Measurements from ENCODE around the gene GATB.

GATB gene

DNA sequence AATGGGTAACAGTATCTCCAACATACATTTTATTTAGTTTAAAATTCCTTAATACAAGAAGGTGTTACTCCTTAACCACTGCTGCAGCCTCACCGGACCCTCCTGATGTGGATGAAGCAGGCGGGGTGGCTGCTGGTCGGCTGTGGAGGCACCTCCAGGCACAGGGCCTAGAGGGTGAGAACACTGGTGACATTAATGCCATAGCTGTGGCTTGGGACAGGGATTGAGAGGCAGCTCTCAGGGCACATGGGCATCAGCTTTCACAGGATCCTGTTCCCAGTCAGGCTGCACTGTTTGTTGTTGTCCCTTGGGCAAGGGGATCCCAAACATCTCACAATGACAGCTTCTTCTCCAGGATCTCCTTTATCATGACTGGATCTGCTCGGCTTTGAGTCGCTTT, 90.0 kb downstream of the GATB start:
- 88% methylated on average over 2 of the region's 5 CpGs for WGBS (ENCODE audit: insufficient coverage)

DNA sequence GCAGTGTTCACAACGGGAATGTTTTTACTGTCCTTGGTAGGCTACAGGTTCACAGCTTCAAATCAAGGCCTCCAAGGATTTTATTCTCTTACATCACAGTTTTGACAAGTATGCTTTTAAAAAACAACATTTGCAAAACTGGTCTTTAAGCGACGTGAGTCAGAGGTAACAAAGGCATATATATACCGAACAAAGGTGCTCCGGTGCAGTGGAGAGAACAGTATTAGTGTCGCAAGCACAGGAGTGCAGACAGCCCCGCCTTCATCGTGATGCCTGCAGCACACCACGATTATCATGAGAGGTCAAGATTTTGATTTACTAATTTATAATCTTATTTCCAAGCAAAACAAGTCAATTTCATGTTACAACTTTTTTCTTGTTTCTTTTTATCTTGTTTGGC, 90.8 kb downstream of the GATB start:
- Histone ChIP-seq H3K27ac (ENCODE audit: insufficient read depth in 1 of 2, low read depth in 1 of 2, low read length in 2 of 2, poor library complexity in 1 of 2, severe bottlenecking in 2 of 2) (no peak overlapping the region), H3K27me3 (replicated peaks in 2 of 5; ENCODE audit: control insufficient read depth in 4 of 5, insufficient read depth in 5 of 5, low read length in 4 of 5) (no peaks in the 10 kb centered on the region), H3K36me3 (ENCODE audit: control insufficient read depth in 4 of 4, insufficient read depth in 4 of 4, low read length in 3 of 4) (peaks cover 0 to 5% (median 0%) of the 10 kb centered on the region in 4 experiments), H3K4me1 (ENCODE audit: control extremely low read depth in 1 of 4, control insufficient read depth in 4 of 4, insufficient read depth in 4 of 4, low read length in 3 of 4) (peaks cover 0 to 1% (median 0%) of the 10 kb centered on the region in 4 experiments), H3K4me3 (ENCODE audit: control insufficient read depth in 1 of 7, extremely low read depth in 1 of 7, insufficient read depth in 4 of 7, low read depth in 2 of 7, low read length in 6 of 7) (no peak overlapping the region), H3K9me3 (ENCODE audit: control extremely low read depth in 1 of 5, control insufficient read depth in 4 of 5, insufficient read depth in 2 of 5, low read depth in 1 of 5, low read length in 4 of 5) (no peaks in the 10 kb centered on the region)
- 100% methylated on average over 6 of the region's 9 CpGs for WGBS (ENCODE audit: insufficient coverage)
- ChIA-PET POLR2A (no interaction called here), CTCF (no interaction called here)
- DNase-seq = no peak

More for the DNA sequence above, 90.0 kb downstream of the GATB start:
- H3K4me3 ChIP-seq (ENCODE audit: control insufficient read depth in 1 of 7, extremely low read depth in 1 of 7, insufficient read depth in 4 of 7, low read depth in 2 of 7, low read length in 6 of 7) = no peak overlapping the region
- POLR2A ChIA-PET = no interaction called here
- no peaks in the 10 kb centered on the region for H3K27me3 ChIP-seq (replicated peaks in 2 of 5; ENCODE audit: control insufficient read depth in 4 of 5, insufficient read depth in 5 of 5, low read length in 4 of 5)
- H3K4me1 ChIP-seq (ENCODE audit: control extremely low read depth in 1 of 4, control insufficient read depth in 4 of 4, insufficient read depth in 4 of 4, low read length in 3 of 4) = peaks cover 0 to 2% (median 0%) of the 10 kb centered on the region in 4 experiments
- CTCF ChIA-PET = no interaction called here
- H3K9me3 ChIP-seq (ENCODE audit: control extremely low read depth in 1 of 5, control insufficient read depth in 4 of 5, insufficient read depth in 2 of 5, low read depth in 1 of 5, low read length in 4 of 5) = no peaks in the 10 kb centered on the region
- DNase-seq = no peak
- H3K27ac ChIP-seq (ENCODE audit: insufficient read depth in 1 of 2, low read depth in 1 of 2, low read length in 2 of 2, poor library complexity in 1 of 2, severe bottlenecking in 2 of 2) = no peak overlapping the region
- peaks cover 0 to 5% (median 0%) of the 10 kb centered on the region in 4 experiments for H3K36me3 ChIP-seq (ENCODE audit: control insufficient read depth in 4 of 4, insufficient read depth in 4 of 4, low read length in 3 of 4)

DNA sequence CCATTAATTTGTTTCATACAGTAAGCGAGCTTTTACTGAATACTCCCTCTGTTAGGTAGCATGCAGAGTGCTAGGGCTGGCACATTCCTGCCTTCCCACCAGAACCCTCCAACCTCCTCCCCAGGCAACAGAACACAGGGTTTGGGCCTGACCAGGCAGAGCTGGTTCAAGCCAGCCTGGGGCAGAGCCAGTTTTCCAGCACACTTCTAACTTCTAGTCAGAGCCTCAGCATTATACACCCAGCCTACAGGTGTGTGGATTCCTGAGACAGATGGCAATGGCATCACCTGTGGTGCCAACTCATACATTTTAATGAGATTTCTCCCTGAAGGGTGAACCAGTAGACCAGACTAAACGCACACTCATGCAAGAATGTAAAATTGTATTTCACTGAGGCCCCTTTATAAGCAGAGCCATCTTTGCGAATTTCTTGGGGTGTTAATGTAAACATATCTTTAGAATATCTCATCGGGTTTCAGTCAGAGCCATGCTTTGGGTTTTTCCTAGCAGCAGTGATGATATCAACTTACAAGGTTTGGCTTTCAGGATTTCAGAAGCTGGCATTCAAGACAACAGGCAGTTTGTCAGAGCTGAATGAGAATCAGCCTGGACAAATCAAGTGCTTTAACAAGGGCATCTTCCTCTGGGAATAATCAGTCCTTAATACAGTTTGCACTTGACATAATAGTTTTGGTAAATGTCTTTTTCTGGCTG, 92.0 kb downstream of the GATB start:
- Histone ChIP-seq H3K27me3 (replicated peaks in 2 of 5; ENCODE audit: control insufficient read depth in 4 of 5, insufficient read depth in 5 of 5, low read length in 4 of 5) (no peaks in the 10 kb centered on the region), H3K4me1 (ENCODE audit: control extremely low read depth in 1 of 4, control insufficient read depth in 4 of 4, insufficient read depth in 4 of 4, low read length in 3 of 4) (no peaks in the 10 kb centered on the region), H3K36me3 (ENCODE audit: control insufficient read depth in 4 of 4, insufficient read depth in 4 of 4, low read length in 3 of 4) (peaks cover 0 to 5% (median 0%) of the 10 kb centered on the region in 4 experiments), H3K27ac (ENCODE audit: insufficient read depth in 1 of 2, low read depth in 1 of 2, low read length in 2 of 2, poor library complexity in 1 of 2, severe bottlenecking in 2 of 2) (no peak overlapping the region), H3K9me3 (ENCODE audit: control extremely low read depth in 1 of 5, control insufficient read depth in 4 of 5, insufficient read depth in 2 of 5, low read depth in 1 of 5, low read length in 4 of 5) (no peaks in the 10 kb centered on the region), H3K4me3 (ENCODE audit: control insufficient read depth in 1 of 7, extremely low read depth in 1 of 7, insufficient read depth in 4 of 7, low read depth in 2 of 7, low read length in 6 of 7) (no peak overlapping the region)
- CTCF ChIA-PET = no interaction called here
- POLR2A ChIA-PET = no interaction called here
- WGBS (ENCODE audit: insufficient coverage) = 96% methylated on average over 3 of the region's 4 CpGs
- DNase-seq = no peak

DNA sequence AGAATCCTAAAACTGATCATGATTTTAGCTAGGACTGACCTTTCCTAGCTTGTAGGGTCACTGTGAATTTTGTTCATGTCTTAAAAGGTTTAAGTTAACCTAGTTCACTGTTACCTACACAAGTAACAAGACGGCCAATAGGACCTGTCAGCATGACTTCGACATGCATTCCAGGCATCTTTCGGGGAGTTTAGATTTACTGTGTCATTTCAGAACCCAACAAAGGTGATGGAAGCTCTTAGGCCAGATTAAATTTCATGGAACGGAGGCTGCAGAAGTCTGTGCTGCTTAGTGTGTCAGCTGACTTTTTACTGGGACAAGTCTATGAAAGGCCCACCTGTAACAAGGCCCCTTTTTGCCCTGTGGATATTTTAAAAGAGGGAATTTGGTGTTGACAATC, 93.1 kb downstream of the GATB start:
- Histone ChIP-seq H3K36me3 (ENCODE audit: control insufficient read depth in 4 of 4, insufficient read depth in 4 of 4, low read length in 3 of 4) (peaks cover 0 to 5% (median 0%) of the 10 kb centered on the region in 4 experiments), H3K27me3 (replicated peaks in 2 of 5; ENCODE audit: control insufficient read depth in 4 of 5, insufficient read depth in 5 of 5, low read length in 4 of 5) (no peaks in the 10 kb centered on the region), H3K27ac (ENCODE audit: insufficient read depth in 1 of 2, low read depth in 1 of 2, low read length in 2 of 2, poor library complexity in 1 of 2, severe bottlenecking in 2 of 2) (no peak overlapping the region), H3K9me3 (ENCODE audit: control extremely low read depth in 1 of 5, control insufficient read depth in 4 of 5, insufficient read depth in 2 of 5, low read depth in 1 of 5, low read length in 4 of 5) (no peaks in the 10 kb centered on the region), H3K4me1 (ENCODE audit: control extremely low read depth in 1 of 4, control insufficient read depth in 4 of 4, insufficient read depth in 4 of 4, low read length in 3 of 4) (no peaks in the 10 kb centered on the region), H3K4me3 (ENCODE audit: control insufficient read depth in 1 of 7, extremely low read depth in 1 of 7, insufficient read depth in 4 of 7, low read depth in 2 of 7, low read length in 6 of 7) (no peak overlapping the region)
- POLR2A ChIA-PET = no interaction called here
- WGBS (ENCODE audit: insufficient coverage) = 95% methylated on average over 4 of the region's 4 CpGs
- no peak for DNase-seq
- CTCF ChIA-PET = interaction anchor here (1.9 kb wide), 1 partner anchor 9 kb away, joined by 9 read pairs; no protein-coding TSS in a partner anchor

DNA sequence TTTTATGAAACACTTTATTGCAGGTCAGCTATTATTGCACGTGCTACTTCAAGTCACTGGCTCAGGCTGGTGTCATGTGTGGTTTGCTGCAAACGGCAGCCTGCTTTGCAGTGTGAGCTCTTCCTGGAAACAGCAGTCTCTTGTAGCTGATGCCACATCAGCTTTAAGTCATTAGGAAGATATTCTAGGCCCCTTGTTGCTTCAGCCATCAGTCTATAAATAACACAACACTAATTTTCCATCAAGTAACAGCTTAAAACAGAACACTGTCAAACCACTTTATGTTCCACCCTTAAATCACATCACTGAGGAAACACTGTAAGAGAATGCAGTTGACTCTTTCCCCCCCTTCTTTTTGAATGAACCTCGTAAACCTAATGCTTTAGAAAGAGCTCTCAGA, 93.8 kb downstream of the GATB start:
- Histone ChIP-seq H3K9me3 (ENCODE audit: control extremely low read depth in 1 of 5, control insufficient read depth in 4 of 5, insufficient read depth in 2 of 5, low read depth in 1 of 5, low read length in 4 of 5) (no peaks in the 10 kb centered on the region), H3K27me3 (replicated peaks in 2 of 5; ENCODE audit: control insufficient read depth in 4 of 5, insufficient read depth in 5 of 5, low read length in 4 of 5) (no peaks in the 10 kb centered on the region), H3K4me3 (ENCODE audit: control insufficient read depth in 1 of 7, extremely low read depth in 1 of 7, insufficient read depth in 4 of 7, low read depth in 2 of 7, low read length in 6 of 7) (no peak overlapping the region), H3K4me1 (ENCODE audit: control extremely low read depth in 1 of 4, control insufficient read depth in 4 of 4, insufficient read depth in 4 of 4, low read length in 3 of 4) (no peaks in the 10 kb centered on the region), H3K27ac (ENCODE audit: insufficient read depth in 1 of 2, low read depth in 1 of 2, low read length in 2 of 2, poor library complexity in 1 of 2, severe bottlenecking in 2 of 2) (no peak overlapping the region), H3K36me3 (ENCODE audit: control insufficient read depth in 4 of 4, insufficient read depth in 4 of 4, low read length in 3 of 4) (peaks cover 0 to 5% (median 0%) of the 10 kb centered on the region in 4 experiments)
- CTCF ChIA-PET = interaction anchor here (1.9 kb wide), 1 partner anchor 9 kb away, joined by 9 read pairs; no protein-coding TSS in a partner anchor
- POLR2A ChIA-PET = no interaction called here
- no peak for DNase-seq
- 27% methylated on average over 2 of the region's 3 CpGs for WGBS (ENCODE audit: insufficient coverage)

DNA sequence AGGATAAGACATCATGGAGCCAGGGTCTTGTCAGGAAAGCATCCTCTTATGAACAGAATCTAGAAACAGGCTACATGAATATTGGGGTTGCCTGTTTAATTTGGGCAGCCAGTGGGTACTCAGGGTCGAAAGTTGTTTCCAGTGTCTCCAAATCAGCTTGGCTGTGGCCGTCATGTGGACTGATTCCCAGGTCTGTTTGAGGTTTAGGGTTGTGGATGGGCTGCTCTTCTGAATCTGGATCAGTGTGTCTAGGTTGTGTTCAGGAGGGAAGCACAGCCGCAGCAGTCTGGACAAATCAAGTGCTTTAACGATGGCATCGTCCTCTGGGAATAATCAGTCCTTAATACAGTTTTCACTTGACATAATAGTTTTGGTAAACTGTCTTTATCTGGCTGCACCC, 94.3 kb downstream of the GATB start:
- no peak overlapping the region for H3K4me3 ChIP-seq (ENCODE audit: control insufficient read depth in 1 of 7, extremely low read depth in 1 of 7, insufficient read depth in 4 of 7, low read depth in 2 of 7, low read length in 6 of 7)
- no peaks in the 10 kb centered on the region for H3K27me3 ChIP-seq (replicated peaks in 2 of 5; ENCODE audit: control insufficient read depth in 4 of 5, insufficient read depth in 5 of 5, low read length in 4 of 5)
- H3K36me3 ChIP-seq (ENCODE audit: control insufficient read depth in 4 of 4, insufficient read depth in 4 of 4, low read length in 3 of 4) = peaks cover 0 to 5% (median 0%) of the 10 kb centered on the region in 4 experiments
- no peaks in the 10 kb centered on the region for H3K9me3 ChIP-seq (ENCODE audit: control extremely low read depth in 1 of 5, control insufficient read depth in 4 of 5, insufficient read depth in 2 of 5, low read depth in 1 of 5, low read length in 4 of 5)
- H3K4me1 ChIP-seq (ENCODE audit: control extremely low read depth in 1 of 4, control insufficient read depth in 4 of 4, insufficient read depth in 4 of 4, low read length in 3 of 4) = no peaks in the 10 kb centered on the region
- no peak for DNase-seq
- no peak overlapping the region for H3K27ac ChIP-seq (ENCODE audit: insufficient read depth in 1 of 2, low read depth in 1 of 2, low read length in 2 of 2, poor library complexity in 1 of 2, severe bottlenecking in 2 of 2)
- ChIA-PET CTCF (interaction anchor here (1.9 kb wide), 1 partner anchor 8 kb away, joined by 9 read pairs; no protein-coding TSS in a partner anchor), POLR2A (no interaction called here)
- 100% methylated on average over 5 of the region's 5 CpGs for WGBS (ENCODE audit: insufficient coverage)

DNA sequence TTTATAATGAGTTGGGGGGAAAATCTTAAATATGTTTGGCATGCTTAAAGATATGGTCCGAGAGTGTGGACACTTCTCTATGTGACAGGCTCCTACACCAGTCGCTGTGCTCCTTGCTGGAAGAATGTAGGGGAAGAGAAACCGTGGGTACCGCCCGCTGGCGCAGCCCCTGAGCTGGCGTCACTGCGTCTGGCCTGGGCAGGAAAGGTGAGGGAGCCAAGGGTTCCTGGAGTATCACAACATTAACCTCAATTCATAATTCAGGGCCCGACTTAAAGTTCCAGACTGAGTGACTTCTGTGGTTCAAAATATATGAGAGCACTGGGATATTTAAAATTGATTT, 95.1 kb downstream of the GATB start:
- no peak overlapping the region for H3K4me3 ChIP-seq (ENCODE audit: control insufficient read depth in 1 of 7, extremely low read depth in 1 of 7, insufficient read depth in 4 of 7, low read depth in 2 of 7, low read length in 6 of 7)
- no CpG with 5 or more reads among the region's 9 CpGs for WGBS (ENCODE audit: insufficient coverage)
- ChIA-PET POLR2A (interaction anchor here (1.1 kb wide), 1 partner anchor 10 kb away, joined by 6 read pairs; no protein-coding TSS in a partner anchor), CTCF (no interaction called here)
- H3K4me1 ChIP-seq (ENCODE audit: control extremely low read depth in 1 of 4, control insufficient read depth in 4 of 4, insufficient read depth in 4 of 4, low read length in 3 of 4) = no peaks in the 10 kb centered on the region
- no peaks in the 10 kb centered on the region for H3K9me3 ChIP-seq (ENCODE audit: control extremely low read depth in 1 of 5, control insufficient read depth in 4 of 5, insufficient read depth in 2 of 5, low read depth in 1 of 5, low read length in 4 of 5)
- peaks cover 0 to 4% (median 0%) of the 10 kb centered on the region in 4 experiments for H3K36me3 ChIP-seq (ENCODE audit: control insufficient read depth in 4 of 4, insufficient read depth in 4 of 4, low read length in 3 of 4)
- no peaks in the 10 kb centered on the region for H3K27me3 ChIP-seq (replicated peaks in 2 of 5; ENCODE audit: control insufficient read depth in 4 of 5, insufficient read depth in 5 of 5, low read length in 4 of 5)
- no peak overlapping the region for H3K27ac ChIP-seq (ENCODE audit: insufficient read depth in 1 of 2, low read depth in 1 of 2, low read length in 2 of 2, poor library complexity in 1 of 2, severe bottlenecking in 2 of 2)
- no peak for DNase-seq
